Activated CD4-positive, alpha-beta T cell treated with anti-CD3 and anti-CD28 coated beads for 36 hours (primary cell): Measurements from ENCODE around the gene CPT1C. TPM values are rescaled to one million over a fixed set of nuclear protein-coding genes. Genes with fewer than 3 reads are reported as not detected.
A peak's percentile ranks its signal among the peaks of the same experiment; 100 is the strongest.

Experiments
- ATAC-seq: fragments of 200-7000 bp; cut with Tn5 transposase; one replicate; pipeline ENCODE4 v1.10.0; 2021; ENCODE audit warnings: mild to moderate bottlenecking, moderate library complexity
- CTCF ChIA-PET: fragments of 350-600 bp; sonication (Branson Sonifier 250); formaldehyde crosslinking; loops from one replicate; lab custom pipeline; 2021; ENCODE audit warnings: antibody characterized with exemption; lab: Charles Lee
- POLR2A ChIA-PET: fragments of 350-600 bp; sonication (Branson Sonifier 250); formaldehyde crosslinking; loops from one replicate; lab custom pipeline; 2021; ENCODE audit warnings: antibody characterized with exemption, inconsistent platforms; lab: Charles Lee
- DNase-seq: peaks from one replicate; pipeline ENCODE4 v3.0.0-alpha.2; 2020
- H3K27ac Mint-ChIP-seq: one replicate; pipeline ENCODE4 v1.8.0; 2021; ENCODE audit warnings: mixed read lengths
- H3K27me3 Mint-ChIP-seq: one replicate; pipeline ENCODE4 v1.8.0; 2021; ENCODE audit warnings: mixed read lengths
- H3K36me3 Mint-ChIP-seq: one replicate; pipeline ENCODE4 v1.8.0; 2021; ENCODE audit warnings: low read depth, mixed read lengths
- H3K4me1 Mint-ChIP-seq: one replicate; pipeline ENCODE4 v1.8.0; 2021; ENCODE audit warnings: mixed read lengths
- H3K4me3 Mint-ChIP-seq: one replicate; pipeline ENCODE4 v1.8.0; 2021; ENCODE audit warnings: mild to moderate bottlenecking, moderate library complexity, mixed read lengths
- H3K9me3 Mint-ChIP-seq: one replicate; pipeline ENCODE4 v1.8.0; 2021; ENCODE audit warnings: low read depth, mixed read lengths
- intact Hi-C, 2 experiments: fragments of 100-400 bp; cut with DNase I in 1 of 2; cut with micrococcal nuclease in 1 of 2; formaldehyde crosslinking; loops; one replicate each; pipeline versions ENCODE4 v1.14.2 to v1.15.1; 2022 to 2024; cut with DNase I, micrococcal nuclease
- total RNA-seq, 2 experiments: library from RNA; stranded (reverse); gene quantifications; one replicate each; pipeline ENCODE4 v1.2.3, GENCODE V29; 2021

Gene CPT1C
- total RNA-seq, 2 experiments from 2014 or later = 1.1 to 1.6 TPM

DNA sequence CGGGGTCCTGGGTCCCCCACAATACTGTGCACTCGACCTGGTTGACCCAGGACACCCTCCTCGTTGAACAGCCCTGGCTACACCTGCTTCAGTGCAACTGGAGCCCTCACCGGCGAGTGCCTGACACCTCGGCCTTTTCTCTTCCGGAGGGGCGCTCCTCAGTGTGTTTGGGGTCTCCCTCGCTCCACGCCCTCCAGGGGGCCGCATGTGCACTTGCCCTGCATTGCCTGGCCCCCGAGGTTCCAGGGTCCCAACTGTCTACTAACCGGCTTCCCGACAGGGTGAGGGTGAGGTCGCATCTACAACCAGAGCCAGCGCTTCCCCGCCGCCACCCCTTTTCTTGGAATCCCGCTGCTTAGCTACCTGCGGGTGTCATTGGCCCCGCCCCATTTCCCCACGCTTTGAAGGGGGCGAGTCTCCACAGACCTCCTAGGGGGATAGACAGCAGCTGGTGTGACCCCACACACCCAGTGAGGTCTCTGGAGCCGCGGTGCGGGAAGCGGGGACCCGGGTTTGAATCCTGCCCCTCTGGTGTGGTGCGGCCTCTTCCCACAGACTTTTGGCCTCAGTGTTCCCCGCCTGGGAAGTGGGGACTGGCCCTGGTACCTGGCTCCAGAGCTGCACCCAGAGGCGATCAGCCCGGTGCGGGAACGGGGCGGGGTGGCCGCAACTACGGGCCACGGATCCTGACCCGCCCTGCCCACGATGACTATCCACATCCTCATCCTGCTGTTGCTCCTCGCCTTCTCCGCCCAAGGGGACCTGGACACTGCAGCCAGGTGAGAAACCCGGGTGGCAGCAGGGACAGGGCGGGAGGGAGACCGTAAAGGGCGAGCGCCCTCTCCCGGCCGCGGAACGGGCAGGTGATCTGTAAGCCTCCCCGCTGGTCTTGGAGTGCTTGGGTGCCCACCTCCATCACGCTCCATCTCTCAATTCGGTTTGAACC, 1.5 kb upstream of the CPT1C start, which contains the start of gene ADM5:
TSS of gene ADM5 (plus strand) at position 462 of the 946 bp plus-strand sequence. CDS start at position 706, 244 bp downstream.
- ATAC-seq = peak; percentile 56
- intact Hi-C loops = no loop called here
- CTCF ChIA-PET = interaction anchor here (0.6 to 2.8 kb wide), 7 partner anchors 8 to 201 kb away, joined by 3 to 10 read pairs (median 4); partner anchors contain the start of gene PRMT1
- peak; percentile 74 for DNase-seq
- POLR2A ChIA-PET = interaction anchor here (0.5 kb wide), 1 partner anchor 9 kb away, joined by 3 read pairs; no protein-coding TSS in a partner anchor
- peaks cover 28% of the 10 kb centered on the region for H3K36me3 Mint-ChIP-seq
- H3K27me3 Mint-ChIP-seq = peaks cover 16% of the 10 kb centered on the region
- H3K4me3 Mint-ChIP-seq = peak within 1 kb of the TSS; percentile 62
- H3K9me3 Mint-ChIP-seq = no peaks in the 10 kb centered on the region
- H3K27ac Mint-ChIP-seq = no peak within 1 kb of the TSS
- peaks cover 23% of the 10 kb centered on the region for H3K4me1 Mint-ChIP-seq

DNA sequence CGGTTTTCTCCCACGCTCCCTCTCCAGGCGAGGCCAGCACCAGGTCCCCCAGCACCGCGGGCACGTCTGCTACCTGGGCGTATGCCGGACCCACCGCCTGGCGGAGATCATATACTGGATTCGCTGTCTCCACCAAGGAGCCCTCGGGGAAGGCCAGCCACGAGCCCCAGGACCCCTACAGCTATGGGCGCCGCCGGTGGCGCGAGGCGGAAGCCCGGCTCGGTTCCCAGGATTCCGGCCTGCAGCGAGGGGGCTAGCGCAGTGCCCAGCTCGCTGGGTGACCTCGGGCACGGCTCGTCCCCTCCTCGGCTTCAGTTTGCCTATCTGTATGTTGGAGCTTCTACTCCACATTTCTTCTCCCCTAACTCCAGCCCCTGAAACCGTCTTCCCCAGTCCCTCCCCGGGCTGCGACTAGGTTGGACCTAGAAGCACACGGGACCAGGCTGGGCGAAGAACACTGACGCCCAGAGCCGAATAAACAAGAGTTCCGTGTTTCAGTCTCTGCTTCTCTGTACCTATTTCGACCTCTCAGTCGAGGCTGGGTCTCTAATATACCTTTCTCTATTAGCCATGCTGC, 749 bp upstream of the CPT1C start:
- peak overlapping the region; percentile 62 for H3K4me3 Mint-ChIP-seq
- intact Hi-C loops = no loop called here
- H3K9me3 Mint-ChIP-seq = no peaks in the 10 kb centered on the region
- CTCF ChIA-PET = interaction anchor here (0.7 to 2.8 kb wide), 6 partner anchors 9 to 184 kb away, joined by 3 to 10 read pairs (median 4); partner anchors contain the start of gene PRMT1
- H3K27me3 Mint-ChIP-seq = peaks cover 16% of the 10 kb centered on the region
- H3K36me3 Mint-ChIP-seq = peaks cover 24% of the 10 kb centered on the region
- ATAC-seq (peak; percentile 3), DNase-seq (no peak)
- POLR2A ChIA-PET = no interaction called here
- peaks cover 23% of the 10 kb centered on the region for H3K4me1 Mint-ChIP-seq
- no peak overlapping the region for H3K27ac Mint-ChIP-seq

DNA sequence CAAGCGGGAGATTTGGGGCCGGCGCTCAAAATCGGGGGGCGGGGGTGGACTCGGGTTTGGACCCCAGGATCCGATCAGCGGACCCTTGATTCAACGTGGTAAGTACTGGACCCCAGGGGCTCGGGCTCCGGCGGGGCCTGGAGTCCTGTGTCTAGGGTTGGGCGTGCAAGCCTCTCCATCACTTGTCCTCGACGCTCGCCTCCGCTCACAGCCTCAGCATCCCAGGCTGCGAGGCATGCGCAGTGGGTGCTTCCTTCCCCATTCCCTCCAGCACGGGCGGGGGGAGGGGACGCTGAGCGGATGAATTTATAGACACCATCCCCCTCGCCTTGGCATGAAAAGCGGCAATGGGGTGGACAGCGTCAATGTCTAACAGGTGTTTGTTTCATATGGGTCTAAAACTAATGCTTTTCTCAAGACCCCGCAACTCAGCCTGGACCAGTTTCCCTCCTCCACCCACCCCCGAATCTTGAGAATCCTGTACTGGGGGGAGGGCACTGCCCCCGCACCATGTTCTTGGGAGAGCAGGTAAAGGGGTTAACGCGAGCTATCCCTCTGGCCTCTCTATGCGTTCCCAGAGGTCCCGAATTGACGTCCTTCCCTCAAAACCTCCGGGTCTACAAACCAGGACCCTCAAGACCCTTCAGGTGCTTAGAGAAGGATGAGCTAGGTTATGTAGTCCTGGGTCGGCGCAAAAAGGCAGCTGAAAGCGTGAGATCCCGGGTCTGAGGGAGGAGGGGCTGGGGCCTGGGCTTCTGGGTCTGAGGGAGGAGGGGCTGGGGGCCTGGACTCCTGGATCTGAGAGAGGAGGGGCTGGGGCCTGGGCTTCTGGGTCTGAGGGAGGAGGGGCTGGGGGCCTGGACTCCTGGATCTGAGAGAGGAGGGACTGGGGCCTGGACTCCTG, 579 bp downstream of the CPT1C start:
- peak overlapping the region; percentile 51 for H3K27ac Mint-ChIP-seq
- intact Hi-C loops = no loop called here
- DNase-seq (peak; percentile 62), ATAC-seq (peak; percentile 42)
- peak overlapping the region; percentile 62 for H3K4me3 Mint-ChIP-seq
- POLR2A ChIA-PET = interaction anchor here (0.7 kb wide), 1 partner anchor 296 kb away, joined by 3 read pairs; no protein-coding TSS in a partner anchor
- peaks cover 16% of the 10 kb centered on the region for H3K27me3 Mint-ChIP-seq
- CTCF ChIA-PET = interaction anchor here (0.6 to 2.8 kb wide), 9 partner anchors 8 to 1224 kb away, joined by 3 to 10 read pairs (median 3); partner anchors contain the start of genes PRMT1 and RCN3
- no peaks in the 10 kb centered on the region for H3K9me3 Mint-ChIP-seq
- H3K4me1 Mint-ChIP-seq = peaks cover 23% of the 10 kb centered on the region
- peaks cover 18% of the 10 kb centered on the region for H3K36me3 Mint-ChIP-seq

DNA sequence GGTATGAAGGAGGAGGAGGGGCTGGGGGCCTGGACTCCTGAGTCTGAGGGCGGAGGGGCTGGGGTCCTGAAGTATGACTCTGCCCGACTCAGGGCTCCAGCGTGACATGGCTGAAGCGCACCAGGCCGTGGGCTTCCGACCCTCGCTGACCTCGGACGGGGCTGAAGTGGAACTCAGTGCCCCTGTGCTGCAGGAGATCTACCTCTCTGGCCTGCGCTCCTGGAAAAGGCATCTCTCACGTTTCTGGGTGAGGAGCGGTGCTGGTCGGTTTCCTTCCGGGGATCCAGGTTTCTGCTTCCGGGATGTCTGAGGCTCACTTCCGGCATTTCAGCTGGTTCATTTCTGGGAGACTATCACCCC, 1.2 kb downstream of the CPT1C start:
- Mint-ChIP-seq H3K4me3 (no peak overlapping the region), H3K27me3 (peaks cover 16% of the 10 kb centered on the region), H3K9me3 (no peaks in the 10 kb centered on the region), H3K27ac (no peak overlapping the region), H3K36me3 (peaks cover 14% of the 10 kb centered on the region), H3K4me1 (peaks cover 23% of the 10 kb centered on the region)
- DNase-seq (no peak), ATAC-seq (no peak)
- POLR2A ChIA-PET = no interaction called here
- intact Hi-C loops = no loop called here
- CTCF ChIA-PET = interaction anchor here (0.6 to 1.4 kb wide), 4 partner anchors 14 to 193 kb away, joined by 3 to 5 read pairs (median 3); no protein-coding TSS in a partner anchor

DNA sequence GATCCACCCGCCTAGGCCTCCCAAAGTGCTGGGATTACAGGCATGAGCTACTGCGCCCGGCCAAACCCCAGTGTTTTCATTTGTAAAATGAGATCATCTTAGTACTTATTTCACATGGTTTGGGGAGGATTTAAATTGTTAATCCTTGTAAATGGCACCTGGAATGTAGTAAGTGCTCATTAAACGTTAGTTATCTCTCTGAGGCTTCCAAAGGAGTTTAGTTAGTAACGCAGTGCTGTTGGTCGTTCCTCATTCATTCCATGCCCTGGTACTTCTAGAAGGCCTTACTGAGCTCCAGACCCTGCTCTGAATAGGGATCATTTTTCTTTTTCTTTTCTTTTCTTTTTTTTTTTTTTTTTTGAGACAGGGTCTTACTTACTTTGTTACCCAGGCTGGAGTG, 5.2 kb downstream of the CPT1C start:
- no peaks in the 10 kb centered on the region for H3K9me3 Mint-ChIP-seq
- ChIA-PET CTCF (interaction anchor here (0.6 to 1.0 kb wide), 5 partner anchors 15 to 1215 kb away, joined by 3 to 8 read pairs (median 3); no protein-coding TSS in a partner anchor), POLR2A (no interaction called here)
- DNase-seq = no peak
- intact Hi-C loops = no loop called here
- H3K4me1 Mint-ChIP-seq = peaks cover 6% of the 10 kb centered on the region
- no peak overlapping the region for H3K4me3 Mint-ChIP-seq
- H3K36me3 Mint-ChIP-seq = no peaks in the 10 kb centered on the region
- peaks cover 12% of the 10 kb centered on the region for H3K27me3 Mint-ChIP-seq
- H3K27ac Mint-ChIP-seq = no peak overlapping the region
- no peak for ATAC-seq

DNA sequence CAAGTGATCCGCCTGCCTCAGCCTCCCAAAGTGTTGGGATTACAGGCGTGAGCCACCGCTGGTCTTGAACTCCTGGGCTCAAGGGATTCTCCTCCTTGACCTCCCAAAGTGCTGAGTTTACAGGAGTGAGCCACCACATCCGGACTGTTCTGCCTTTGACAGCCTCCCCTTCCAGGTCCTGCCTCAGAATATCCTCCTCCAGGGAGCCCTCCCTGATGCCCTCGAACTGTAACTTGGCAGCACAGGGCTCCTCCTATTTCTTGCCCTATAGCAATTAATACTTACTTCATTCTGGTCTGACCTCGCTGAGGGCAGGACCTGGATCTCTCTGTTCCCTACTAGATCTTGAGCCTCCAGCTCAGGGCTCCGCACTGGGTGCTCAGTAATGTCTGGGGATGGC, 5.9 kb downstream of the CPT1C start:
- intact Hi-C loops = no loop called here
- ChIA-PET POLR2A (no interaction called here), CTCF (interaction anchor here (0.6 to 1.0 kb wide), 2 partner anchors 21 to 48 kb away, joined by 3 to 8 read pairs; no protein-coding TSS in a partner anchor)
- Mint-ChIP-seq H3K36me3 (no peaks in the 10 kb centered on the region), H3K4me3 (no peak overlapping the region), H3K9me3 (no peaks in the 10 kb centered on the region), H3K27me3 (peaks cover 12% of the 10 kb centered on the region), H3K4me1 (no peaks in the 10 kb centered on the region), H3K27ac (no peak overlapping the region)
- ATAC-seq = no peak
- no peak for DNase-seq

DNA sequence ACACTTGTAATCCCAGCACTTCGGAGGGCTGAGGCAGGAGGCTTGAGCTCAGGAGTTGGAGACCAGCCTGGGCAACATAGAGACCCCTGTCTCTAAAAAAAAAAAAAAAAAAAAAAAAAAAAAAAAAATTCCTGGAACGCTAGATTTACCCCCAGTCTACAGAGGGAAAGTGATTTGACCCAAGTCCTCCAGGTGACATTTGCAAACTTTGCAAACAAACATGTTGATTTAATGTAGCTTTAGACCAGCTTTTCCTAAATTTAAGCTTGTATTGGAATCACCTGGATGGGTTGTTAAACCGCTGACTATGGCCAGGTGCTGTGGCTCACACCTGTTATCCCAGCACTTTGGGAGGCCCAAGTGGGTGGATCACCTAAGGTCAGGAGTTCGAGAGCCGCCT, 8.4 kb downstream of the CPT1C start:
- Mint-ChIP-seq H3K27ac (no peak overlapping the region), H3K4me3 (no peak overlapping the region), H3K36me3 (no peaks in the 10 kb centered on the region), H3K4me1 (no peaks in the 10 kb centered on the region), H3K9me3 (no peaks in the 10 kb centered on the region), H3K27me3 (peaks cover 5% of the 10 kb centered on the region)
- CTCF ChIA-PET = interaction anchor here (0.6 to 1.5 kb wide), 5 partner anchors 8 to 1084 kb away, joined by 3 to 9 read pairs (median 3); partner anchors contain the start of gene CPT1C
- DNase-seq (no peak), ATAC-seq (no peak)
- POLR2A ChIA-PET = interaction anchor here (0.6 kb wide), 1 partner anchor 166 kb away, joined by 3 read pairs; no protein-coding TSS in a partner anchor
- intact Hi-C loops = no loop called here

DNA sequence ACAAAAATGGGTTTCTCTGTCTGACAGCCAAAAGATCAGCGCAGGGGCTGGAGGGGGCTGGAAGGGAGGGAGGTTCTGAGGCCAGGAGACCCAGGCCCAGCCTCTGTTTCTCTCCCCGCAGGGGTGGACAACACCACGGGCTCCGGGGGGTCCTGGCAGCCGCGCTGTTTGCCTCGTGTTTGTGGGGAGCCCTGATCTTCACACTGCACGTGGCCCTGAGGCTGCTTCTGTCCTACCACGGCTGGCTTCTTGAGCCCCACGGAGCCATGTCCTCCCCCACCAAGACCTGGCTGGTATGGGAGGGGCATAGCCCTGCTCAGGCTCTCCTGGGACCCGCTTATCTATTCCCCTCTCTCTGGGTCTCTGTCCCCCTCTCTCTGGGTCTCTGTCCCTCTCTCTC, 9.6 kb downstream of the CPT1C start:
- no peaks in the 10 kb centered on the region for H3K9me3 Mint-ChIP-seq
- intact Hi-C loops = no loop called here
- H3K27me3 Mint-ChIP-seq = peaks cover 5% of the 10 kb centered on the region
- no peak for DNase-seq
- ChIA-PET POLR2A (no interaction called here), CTCF (interaction anchor here (0.5 to 1.2 kb wide), 3 partner anchors 9 to 1255 kb away, joined by 3 read pairs; no protein-coding TSS in a partner anchor)
- no peaks in the 10 kb centered on the region for H3K36me3 Mint-ChIP-seq
- H3K27ac Mint-ChIP-seq = no peak overlapping the region
- no peaks in the 10 kb centered on the region for H3K4me1 Mint-ChIP-seq
- ATAC-seq = peak; percentile 49
- no peak overlapping the region for H3K4me3 Mint-ChIP-seq

DNA sequence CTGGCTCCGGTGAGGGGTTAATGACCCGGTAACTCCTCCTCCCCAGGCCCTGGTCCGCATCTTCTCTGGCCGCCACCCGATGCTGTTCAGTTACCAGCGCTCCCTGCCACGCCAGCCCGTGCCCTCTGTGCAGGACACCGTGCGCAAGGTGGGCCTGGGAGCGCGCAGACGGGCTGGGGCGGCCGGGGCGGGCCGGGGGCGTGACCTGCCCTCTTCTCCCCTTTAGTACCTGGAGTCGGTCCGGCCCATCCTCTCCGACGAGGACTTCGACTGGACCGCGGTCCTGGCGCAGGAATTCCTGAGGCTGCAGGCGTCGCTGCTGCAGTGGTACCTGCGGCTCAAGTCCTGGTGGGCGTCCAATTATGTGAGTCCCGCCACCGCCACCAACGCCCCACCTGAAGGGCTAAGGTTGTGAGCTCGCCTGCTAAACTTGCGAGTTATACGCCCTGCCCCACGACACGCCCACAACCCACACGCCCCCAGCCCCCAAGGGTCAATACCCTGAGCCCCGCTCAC, 10.4 kb downstream of the CPT1C start:
- no peak for DNase-seq
- Mint-ChIP-seq H3K27me3 (peaks cover 5% of the 10 kb centered on the region), H3K36me3 (no peaks in the 10 kb centered on the region), H3K4me1 (no peaks in the 10 kb centered on the region), H3K9me3 (no peaks in the 10 kb centered on the region), H3K4me3 (no peak overlapping the region), H3K27ac (no peak overlapping the region)
- intact Hi-C loops = no loop called here
- ATAC-seq = peak; percentile 47
- POLR2A ChIA-PET = no interaction called here
- CTCF ChIA-PET = no interaction called here

DNA sequence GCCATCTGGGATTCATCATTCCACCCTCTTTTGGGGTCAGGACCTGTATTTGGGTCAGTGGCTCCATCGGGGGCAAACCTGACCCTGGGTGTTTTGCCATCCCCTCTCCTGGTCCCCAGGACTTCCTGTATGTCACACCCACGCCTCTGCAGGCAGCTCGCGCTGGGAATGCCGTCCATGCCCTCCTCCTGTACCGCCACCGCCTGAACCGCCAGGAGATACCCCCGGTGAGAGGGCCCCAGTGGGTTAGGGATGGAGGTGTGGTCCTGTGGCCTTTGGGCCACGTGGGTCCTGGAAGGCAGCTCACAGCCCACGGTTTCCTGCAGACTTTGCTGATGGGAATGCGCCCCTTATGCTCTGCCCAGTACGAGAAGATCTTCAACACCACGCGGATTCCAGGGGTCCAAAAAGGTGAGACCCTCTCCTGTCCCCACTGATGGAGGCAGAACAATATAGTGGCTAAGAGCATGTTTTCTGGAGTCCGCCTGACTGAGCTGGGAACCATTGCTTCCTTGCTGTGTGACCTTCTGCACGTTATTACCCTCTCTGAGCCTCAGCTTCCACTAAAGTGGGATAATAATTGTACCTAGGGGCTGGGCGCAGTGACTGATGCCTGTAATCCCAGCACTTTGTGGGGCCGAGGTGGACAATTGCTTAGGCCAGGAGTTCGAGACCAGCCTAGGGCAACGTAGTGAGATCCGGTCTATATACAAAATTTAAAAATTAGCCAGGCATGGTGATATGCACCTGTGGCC, 14.1 kb downstream of the CPT1C start:
- ATAC-seq = no peak
- no peaks in the 10 kb centered on the region for H3K4me1 Mint-ChIP-seq
- no peak for DNase-seq
- H3K4me3 Mint-ChIP-seq = no peak overlapping the region
- H3K27me3 Mint-ChIP-seq = peaks cover 5% of the 10 kb centered on the region
- ChIA-PET POLR2A (no interaction called here), CTCF (no interaction called here)
- intact Hi-C loops = no loop called here
- no peak overlapping the region for H3K27ac Mint-ChIP-seq
- H3K9me3 Mint-ChIP-seq = no peaks in the 10 kb centered on the region
- H3K36me3 Mint-ChIP-seq = no peaks in the 10 kb centered on the region
